Measurements from ENCODE around the gene STAT3.
"Not testable (repeated sequence)": the region's sequence is repeated elsewhere in the genome, so short reads cannot be mapped to it uniquely, and the experiment has no call there.

The STAT3 gene

DNA sequence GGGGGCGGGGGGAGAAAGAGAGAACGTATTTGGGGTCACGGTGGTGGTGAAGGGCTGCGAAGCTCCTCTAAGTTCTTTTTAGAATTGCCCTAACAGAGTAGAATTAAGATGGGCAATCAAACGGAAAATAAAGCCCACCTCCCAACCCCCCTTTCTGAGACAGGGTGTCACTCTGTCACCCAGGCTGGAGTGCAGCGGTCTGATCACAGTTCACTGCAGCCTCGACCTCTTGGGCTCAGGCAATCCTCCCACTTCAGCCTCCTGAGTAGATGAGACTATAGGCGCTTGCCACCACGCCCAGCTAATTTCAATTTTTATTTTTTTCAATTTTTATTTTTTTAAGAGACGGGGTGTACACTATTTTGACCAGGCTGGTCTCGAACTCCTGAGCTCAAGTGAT is 35.5 kb upstream of the STAT3 start:
- TF ChIP-seq SUZ12 (IDR thresholded peaks at IDR 0.05; ENCODE audit: extremely low read depth, insufficient read depth, insufficient read length) (no peak), YY1 (IDR thresholded peaks at IDR 0.05; ENCODE audit: insufficient read depth, insufficient read length) (no peak)
- Histone ChIP-seq H3K4me3 (ENCODE audit: insufficient read length, low read depth) (peak overlapping the region; percentile 27), H3K4me1 (ENCODE audit: insufficient read depth, insufficient read length) (peaks cover 15% of the 10 kb centered on the region), H3K36me3 (ENCODE audit: insufficient read depth, insufficient read length, low read length) (peaks cover 25% of the 10 kb centered on the region), H3K9ac (ENCODE audit: insufficient read length, low read depth) (peak overlapping the region; percentile 66), H3K27me3 (ENCODE audit: insufficient read depth, insufficient read length) (no peaks in the 10 kb centered on the region), H3K9me3 (ENCODE audit: insufficient read depth, low read length) (no peaks in the 10 kb centered on the region)
- no peak for DNase-seq (ENCODE audit: low read depth, low spot score)

DNA sequence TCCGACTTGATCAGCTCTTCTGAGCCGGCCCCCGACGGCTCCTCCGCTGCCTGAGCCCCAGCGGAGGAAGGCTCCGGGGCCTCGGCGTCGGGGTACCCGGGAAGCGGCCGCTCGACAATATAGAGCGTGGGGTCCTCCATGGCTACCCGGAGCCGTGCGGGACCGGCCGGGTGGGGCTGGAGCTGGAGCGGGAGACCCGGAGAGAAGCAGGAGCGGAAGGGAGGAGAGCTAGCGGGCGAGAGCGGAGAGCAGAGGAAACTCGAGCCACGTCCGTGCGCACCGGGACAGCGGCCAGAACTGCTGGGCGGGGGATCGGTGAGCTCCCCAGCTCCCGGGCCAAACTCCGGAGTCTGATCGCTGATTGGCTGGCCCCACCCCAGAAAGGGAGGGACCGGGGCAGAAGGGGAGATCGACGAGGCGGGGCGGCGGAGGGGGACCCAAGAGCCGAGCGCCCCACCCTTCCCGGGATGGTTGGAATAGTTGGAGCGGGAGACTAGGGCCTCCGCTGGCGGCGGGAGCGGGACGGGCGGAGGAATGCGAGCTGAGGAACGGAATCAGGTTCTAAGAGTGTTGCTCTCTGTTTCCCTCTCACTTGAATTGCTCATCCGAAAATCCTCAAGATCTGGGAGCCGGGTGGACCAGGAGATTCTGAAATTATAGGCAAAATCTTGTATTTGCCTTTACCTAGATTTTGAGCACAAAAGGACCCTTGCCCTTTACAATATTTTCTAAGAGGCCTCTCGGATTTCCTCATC is 34.9 kb upstream of the STAT3 start, which contains the start of gene CAVIN1:
Gene CAVIN1 (minus strand): TSS at position 299 of the 755 bp plus-strand sequence. CDS start 159 bp downstream, at position 140.
- no peaks in the 10 kb centered on the region for H3K27me3 ChIP-seq (ENCODE audit: insufficient read depth, insufficient read length)
- no peaks in the 10 kb centered on the region for H3K9me3 ChIP-seq (ENCODE audit: insufficient read depth, low read length)
- peaks cover 30% of the 10 kb centered on the region for H3K36me3 ChIP-seq (ENCODE audit: insufficient read depth, insufficient read length, low read length)
- H3K4me1 ChIP-seq (ENCODE audit: insufficient read depth, insufficient read length), result peaks cover 15% of the 10 kb centered on the region
- H3K4me3 ChIP-seq (ENCODE audit: insufficient read length, low read depth), result peak within 1 kb of the TSS; percentile 99
- TF ChIP-seq SUZ12 (IDR thresholded peaks at IDR 0.05; ENCODE audit: extremely low read depth, insufficient read depth, insufficient read length), result no peak
- no peak for TF ChIP-seq ZNF274 (IDR thresholded peaks at IDR 0.05; ENCODE audit: low read depth, low read length)
- TF ChIP-seq YY1 (IDR thresholded peaks at IDR 0.05; ENCODE audit: insufficient read depth, insufficient read length), result no peak
- H3K9ac ChIP-seq (ENCODE audit: insufficient read length, low read depth), result peak within 1 kb of the TSS; percentile 98
- peak; percentile 91 for DNase-seq (ENCODE audit: low read depth, low spot score)

DNA sequence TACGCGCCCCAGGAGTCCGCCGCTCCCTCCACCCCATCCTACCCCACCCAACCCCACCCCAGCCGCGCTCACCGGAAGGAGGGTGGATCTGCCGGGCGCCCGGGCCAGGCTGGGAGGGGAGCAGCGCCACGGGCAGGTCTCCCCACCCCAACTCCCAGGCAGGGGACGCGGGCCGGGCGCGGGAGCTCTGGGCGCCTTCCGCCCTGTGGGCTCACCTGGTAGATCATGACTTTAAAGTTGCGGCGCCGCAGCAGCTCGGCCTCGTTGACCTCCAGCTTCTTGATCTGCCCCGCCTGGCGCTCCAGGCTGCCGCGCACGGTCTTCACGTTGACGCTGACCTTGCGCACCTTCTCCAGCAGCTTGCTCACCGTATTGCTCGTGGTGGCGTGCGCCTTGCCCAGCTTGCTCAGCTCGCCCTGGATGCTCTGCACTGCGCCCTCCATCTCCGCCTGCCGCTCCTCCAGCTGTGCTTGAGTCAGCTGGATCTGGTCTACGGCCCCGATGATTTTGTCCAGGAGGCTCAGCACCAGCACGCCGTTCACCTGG is 34.2 kb upstream of the STAT3 start:
- Histone ChIP-seq H3K4me3 (ENCODE audit: insufficient read length, low read depth) (peak overlapping the region; percentile 99), H3K36me3 (ENCODE audit: insufficient read depth, insufficient read length, low read length) (peaks cover 36% of the 10 kb centered on the region), H3K9me3 (ENCODE audit: insufficient read depth, low read length) (no peaks in the 10 kb centered on the region), H3K4me1 (ENCODE audit: insufficient read depth, insufficient read length) (peaks cover 15% of the 10 kb centered on the region), H3K9ac (ENCODE audit: insufficient read length, low read depth) (peak overlapping the region; percentile 98), H3K27me3 (ENCODE audit: insufficient read depth, insufficient read length) (no peaks in the 10 kb centered on the region)
- no peak for DNase-seq (ENCODE audit: low read depth, low spot score)
- TF ChIP-seq YY1 (IDR thresholded peaks at IDR 0.05; ENCODE audit: insufficient read depth, insufficient read length) (no peak), SUZ12 (IDR thresholded peaks at IDR 0.05; ENCODE audit: extremely low read depth, insufficient read depth, insufficient read length) (no peak), ZNF274 (IDR thresholded peaks at IDR 0.05; ENCODE audit: low read depth, low read length) (no peak)

DNA sequence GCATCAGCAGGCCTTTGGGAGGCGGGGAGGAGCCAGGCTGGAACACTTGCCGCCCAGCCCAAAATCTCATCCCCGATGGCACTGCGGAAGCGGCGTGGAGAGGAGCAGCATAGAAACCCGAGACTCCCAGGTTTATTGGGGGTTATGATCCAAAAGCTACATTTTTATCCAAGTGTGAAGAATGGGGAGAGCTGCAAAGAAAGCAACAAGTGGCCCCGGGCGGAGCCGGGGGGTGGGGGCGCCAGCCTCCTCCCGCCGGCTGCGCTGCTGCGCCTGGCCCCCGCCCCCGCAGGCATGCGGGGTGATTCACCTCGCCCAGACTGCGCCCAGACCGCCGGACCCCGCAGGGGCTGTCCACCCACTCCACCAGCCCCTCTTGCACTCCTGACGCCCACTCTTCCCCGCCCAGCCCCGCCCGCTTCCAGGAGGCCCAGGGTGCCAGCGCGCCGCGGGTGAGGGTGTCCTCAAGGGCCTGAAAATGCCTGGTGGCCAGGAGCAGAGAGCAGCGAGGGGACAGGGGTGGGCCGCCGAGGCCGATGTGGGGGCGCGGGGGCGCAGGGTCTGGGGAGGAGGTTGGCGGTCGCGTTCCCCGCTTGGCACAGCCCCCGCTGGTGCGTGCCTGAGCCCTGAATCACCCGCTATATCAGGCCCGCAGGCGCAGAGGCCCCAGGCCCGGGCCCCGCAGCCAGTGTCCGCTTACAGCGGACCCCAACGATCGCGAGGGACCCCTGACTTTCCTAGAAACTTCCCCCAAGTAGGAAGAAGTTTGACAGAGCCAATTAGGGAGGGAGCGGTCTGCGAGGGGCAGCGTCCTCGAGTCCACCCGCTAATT is 33.5 kb upstream of the STAT3 start:
- peaks cover 18% of the 10 kb centered on the region for H3K4me1 ChIP-seq (ENCODE audit: insufficient read depth, insufficient read length)
- no peak for DNase-seq (ENCODE audit: low read depth, low spot score)
- no peaks in the 10 kb centered on the region for H3K27me3 ChIP-seq (ENCODE audit: insufficient read depth, insufficient read length)
- peak overlapping the region; percentile 99 for H3K4me3 ChIP-seq (ENCODE audit: insufficient read length, low read depth)
- H3K36me3 ChIP-seq (ENCODE audit: insufficient read depth, insufficient read length, low read length), result peaks cover 44% of the 10 kb centered on the region
- H3K9ac ChIP-seq (ENCODE audit: insufficient read length, low read depth), result peak overlapping the region; percentile 98
- H3K9me3 ChIP-seq (ENCODE audit: insufficient read depth, low read length), result no peaks in the 10 kb centered on the region
- no peak for TF ChIP-seq YY1 (IDR thresholded peaks at IDR 0.05; ENCODE audit: insufficient read depth, insufficient read length)
- TF ChIP-seq SUZ12 (IDR thresholded peaks at IDR 0.05; ENCODE audit: extremely low read depth, insufficient read depth, insufficient read length), result no peak
- TF ChIP-seq ZNF274 (IDR thresholded peaks at IDR 0.05; ENCODE audit: low read depth, low read length), result no peak

DNA sequence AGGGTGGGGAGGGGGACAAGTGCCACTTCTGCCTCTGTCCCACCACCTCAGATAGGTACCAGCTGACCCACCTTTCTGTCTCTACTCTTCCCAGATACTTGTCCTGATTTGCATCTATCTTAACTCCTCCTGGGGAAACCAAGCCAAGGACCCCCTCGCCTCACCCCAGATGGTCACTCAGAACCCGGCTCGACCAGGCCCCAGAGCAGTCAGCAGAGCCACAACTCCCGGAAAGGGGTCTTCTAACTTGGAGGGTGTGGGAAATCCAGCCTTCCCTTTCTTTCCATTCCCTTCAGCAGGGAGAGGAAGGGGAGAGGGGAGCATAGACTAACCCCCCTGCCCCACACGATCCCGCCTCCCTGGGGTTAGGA is 32.9 kb upstream of the STAT3 start:
- peak overlapping the region; percentile 99 for H3K4me3 ChIP-seq (ENCODE audit: insufficient read length, low read depth)

DNA sequence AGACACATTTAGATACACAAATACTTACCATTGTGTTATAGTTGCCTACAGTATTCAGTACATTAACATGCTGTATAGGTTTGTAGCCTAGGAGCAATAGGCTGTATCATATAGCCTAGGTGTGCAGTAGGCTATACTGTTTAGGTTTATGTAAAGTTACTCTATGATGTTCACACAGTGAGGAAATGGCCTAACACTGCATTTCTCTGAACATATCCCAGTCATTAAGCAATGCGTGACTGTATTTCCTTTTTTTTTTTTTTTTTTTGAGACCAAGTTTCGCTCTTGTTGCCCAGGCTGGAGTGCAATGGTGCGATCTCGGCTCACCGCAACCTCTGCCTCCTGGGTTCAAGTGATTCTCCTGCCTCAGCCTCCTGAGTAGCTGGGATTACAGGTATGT is 29.7 kb upstream of the STAT3 start:
- H3K9ac ChIP-seq (ENCODE audit: insufficient read length, low read depth); H3K9me3 ChIP-seq (ENCODE audit: insufficient read depth, low read length); DNase-seq (ENCODE audit: low read depth, low spot score); H3K4me3 ChIP-seq (ENCODE audit: insufficient read length, low read depth); H3K27me3 ChIP-seq (ENCODE audit: insufficient read depth, insufficient read length): not testable (repeated sequence)
- Histone ChIP-seq H3K36me3 (ENCODE audit: insufficient read depth, insufficient read length, low read length) (peaks cover 70% of the 10 kb centered on the region), H3K4me1 (ENCODE audit: insufficient read depth, insufficient read length) (peaks cover 14% of the 10 kb centered on the region)

More for the DNA sequence above, 32.9 kb upstream of the STAT3 start:
- TF ChIP-seq SUZ12 (IDR thresholded peaks at IDR 0.05; ENCODE audit: extremely low read depth, insufficient read depth, insufficient read length) (no peak), YY1 (IDR thresholded peaks at IDR 0.05; ENCODE audit: insufficient read depth, insufficient read length) (no peak), ZNF274 (IDR thresholded peaks at IDR 0.05; ENCODE audit: low read depth, low read length) (no peak)
- peak overlapping the region; percentile 98 for H3K9ac ChIP-seq (ENCODE audit: insufficient read length, low read depth)
- DNase-seq (ENCODE audit: low read depth, low spot score), result no peak
- H3K27me3 ChIP-seq (ENCODE audit: insufficient read depth, insufficient read length), result no peaks in the 10 kb centered on the region
- H3K9me3 ChIP-seq (ENCODE audit: insufficient read depth, low read length), result no peaks in the 10 kb centered on the region
- H3K36me3 ChIP-seq (ENCODE audit: insufficient read depth, insufficient read length, low read length), result peaks cover 47% of the 10 kb centered on the region
- peaks cover 19% of the 10 kb centered on the region for H3K4me1 ChIP-seq (ENCODE audit: insufficient read depth, insufficient read length)

Data from NT2/D1 (cell line).